ENCODE data around the gene C1S.
"Not testable (repeated sequence)": the region's sequence is repeated elsewhere in the genome, so short reads cannot be mapped to it uniquely, and the experiment has no call there.

Gene C1S

DNA sequence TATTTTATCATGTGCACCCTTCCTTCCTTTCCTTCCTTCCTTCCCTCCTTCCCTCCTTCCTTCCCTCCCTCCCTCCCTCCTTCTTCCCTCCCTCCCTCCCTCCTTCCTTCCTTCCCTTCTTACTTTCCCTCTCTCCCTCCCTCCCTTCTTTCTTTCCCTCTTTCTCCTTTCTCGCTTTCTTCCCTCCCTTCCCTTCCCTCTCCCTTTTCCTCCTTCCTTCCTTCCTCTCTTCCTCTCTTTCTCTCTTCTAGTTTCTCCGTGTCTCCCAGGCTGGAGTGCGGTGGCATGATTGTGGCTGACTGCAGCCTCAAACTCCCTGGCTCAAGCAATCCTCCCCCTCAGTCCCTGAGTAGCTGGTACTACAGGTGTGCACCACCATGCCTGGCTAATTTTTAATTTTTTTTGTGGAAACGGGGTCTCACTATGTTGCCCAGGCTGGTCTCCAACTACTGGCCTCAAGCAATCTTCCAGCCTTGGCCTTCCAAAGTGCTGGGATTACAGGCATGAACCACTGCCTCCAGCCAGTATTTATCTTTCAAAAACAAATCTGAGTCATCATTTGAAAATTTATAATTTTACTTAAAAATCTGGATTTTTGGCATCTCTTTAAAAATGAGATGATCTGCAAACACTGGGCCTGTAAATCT, 40.7 kb downstream of the C1S start:
- TF ChIP-seq, protein P1, sequence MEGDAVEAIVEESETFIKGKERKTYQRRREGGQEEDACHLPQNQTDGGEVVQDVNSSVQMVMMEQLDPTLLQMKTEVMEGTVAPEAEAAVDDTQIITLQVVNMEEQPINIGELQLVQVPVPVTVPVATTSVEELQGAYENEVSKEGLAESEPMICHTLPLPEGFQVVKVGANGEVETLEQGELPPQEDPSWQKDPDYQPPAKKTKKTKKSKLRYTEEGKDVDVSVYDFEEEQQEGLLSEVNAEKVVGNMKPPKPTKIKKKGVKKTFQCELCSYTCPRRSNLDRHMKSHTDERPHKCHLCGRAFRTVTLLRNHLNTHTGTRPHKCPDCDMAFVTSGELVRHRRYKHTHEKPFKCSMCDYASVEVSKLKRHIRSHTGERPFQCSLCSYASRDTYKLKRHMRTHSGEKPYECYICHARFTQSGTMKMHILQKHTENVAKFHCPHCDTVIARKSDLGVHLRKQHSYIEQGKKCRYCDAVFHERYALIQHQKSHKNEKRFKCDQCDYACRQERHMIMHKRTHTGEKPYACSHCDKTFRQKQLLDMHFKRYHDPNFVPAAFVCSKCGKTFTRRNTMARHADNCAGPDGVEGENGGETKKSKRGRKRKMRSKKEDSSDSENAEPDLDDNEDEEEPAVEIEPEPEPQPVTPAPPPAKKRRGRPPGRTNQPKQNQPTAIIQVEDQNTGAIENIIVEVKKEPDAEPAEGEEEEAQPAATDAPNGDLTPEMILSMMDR (IDR thresholded peaks at IDR 0.05; ENCODE audit: low read depth, low read length, missing control alignments), result no peak
- no peak overlapping the region for H3K4me3 ChIP-seq (replicated peaks; ENCODE audit: low read depth, low read length)
- no peak for DNase-seq (ENCODE audit: extremely low read depth, low read depth)

DNA sequence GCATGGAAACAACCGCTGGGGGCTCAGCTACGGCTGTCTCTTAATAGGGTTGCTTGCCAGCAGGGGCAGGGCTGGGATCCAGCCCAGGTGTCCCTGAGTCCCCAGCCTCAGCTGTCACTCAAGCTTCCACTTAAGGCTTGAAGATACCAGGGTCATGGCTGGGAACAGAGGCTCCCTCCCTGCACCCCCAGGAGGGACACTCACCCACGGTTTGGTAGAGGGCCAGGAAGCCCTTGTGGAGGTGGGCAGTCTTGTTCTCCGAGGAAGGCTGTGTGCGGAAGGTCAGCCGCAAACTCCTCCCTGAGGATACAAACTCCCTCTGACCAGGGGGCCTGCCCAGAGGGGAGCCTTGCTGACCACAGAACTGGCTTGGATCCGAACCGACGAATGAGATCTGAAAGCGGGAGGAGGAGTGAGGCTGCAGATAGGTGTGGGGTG, 41.2 kb downstream of the C1S start:
- no peak overlapping the region for H3K4me3 ChIP-seq (replicated peaks; ENCODE audit: low read depth, low read length)
- TF ChIP-seq, protein P1 (IDR thresholded peaks at IDR 0.05; ENCODE audit: low read depth, low read length, missing control alignments), result no peak
- no peak for DNase-seq (ENCODE audit: extremely low read depth, low read depth)

DNA sequence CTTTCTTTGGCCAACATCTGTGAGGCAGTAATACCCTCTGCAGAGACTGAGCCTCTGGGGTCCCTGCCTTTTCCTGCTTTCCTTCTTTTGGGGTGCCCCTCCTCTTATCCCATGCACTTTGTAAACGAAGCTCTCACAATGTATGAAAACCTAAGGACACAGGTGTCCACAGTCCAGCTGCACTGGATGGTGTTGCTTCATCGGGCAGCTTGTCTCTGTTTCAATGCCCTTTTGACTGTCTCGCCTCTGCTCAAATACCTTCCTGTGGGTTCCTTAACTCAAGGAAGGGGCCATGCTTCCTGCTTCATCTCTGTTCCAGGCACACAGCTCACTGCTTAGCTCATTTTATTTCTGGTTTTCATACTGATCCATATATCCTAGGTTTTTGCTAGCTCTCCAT, 42.1 kb downstream of the C1S start:
- TF ChIP-seq, protein P1 (IDR thresholded peaks at IDR 0.05; ENCODE audit: low read depth, low read length, missing control alignments), result no peak
- no peak overlapping the region for H3K4me3 ChIP-seq (replicated peaks; ENCODE audit: low read depth, low read length)
- no peak for DNase-seq (ENCODE audit: extremely low read depth, low read depth)

DNA sequence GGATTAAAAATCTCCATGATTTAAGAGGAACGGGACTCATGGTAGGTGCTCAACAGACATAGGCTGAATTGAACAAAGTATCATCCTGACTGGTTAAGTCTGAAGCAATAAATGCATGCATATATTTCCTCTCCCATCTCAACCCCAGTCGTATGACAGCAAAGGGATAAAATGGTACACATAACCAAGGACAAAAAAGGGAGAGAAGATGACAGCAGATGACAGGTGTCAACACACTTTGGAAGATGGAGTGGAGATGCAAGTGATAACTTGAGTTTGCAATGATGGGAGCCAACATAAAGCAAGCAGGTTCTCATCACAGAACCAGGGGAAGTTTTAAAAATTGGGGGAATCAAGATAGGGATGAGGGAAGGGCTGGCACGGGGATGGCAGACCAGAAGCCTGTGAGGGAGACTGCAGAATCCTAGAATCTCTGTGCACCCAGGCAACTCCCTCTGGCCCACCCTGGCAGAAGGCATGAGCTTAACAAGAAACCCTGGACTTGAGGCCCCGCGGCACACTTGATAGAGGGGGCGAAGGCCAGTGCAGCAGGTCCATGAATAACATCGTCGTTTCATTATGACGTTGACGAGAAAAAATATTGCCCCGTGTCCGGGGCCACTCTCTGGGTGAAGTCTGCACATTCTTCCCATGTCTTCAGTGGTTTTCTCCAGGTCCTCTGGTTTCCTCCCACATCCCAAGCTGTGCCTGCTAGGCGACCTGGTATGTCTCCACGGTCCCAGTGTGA, 43.5 kb downstream of the C1S start:
- DNase-seq (ENCODE audit: extremely low read depth, low read depth), result no peak
- no peak overlapping the region for H3K4me3 ChIP-seq (replicated peaks; ENCODE audit: low read depth, low read length)
- TF ChIP-seq, protein P1 (IDR thresholded peaks at IDR 0.05; ENCODE audit: low read depth, low read length, missing control alignments), result no peak

DNA sequence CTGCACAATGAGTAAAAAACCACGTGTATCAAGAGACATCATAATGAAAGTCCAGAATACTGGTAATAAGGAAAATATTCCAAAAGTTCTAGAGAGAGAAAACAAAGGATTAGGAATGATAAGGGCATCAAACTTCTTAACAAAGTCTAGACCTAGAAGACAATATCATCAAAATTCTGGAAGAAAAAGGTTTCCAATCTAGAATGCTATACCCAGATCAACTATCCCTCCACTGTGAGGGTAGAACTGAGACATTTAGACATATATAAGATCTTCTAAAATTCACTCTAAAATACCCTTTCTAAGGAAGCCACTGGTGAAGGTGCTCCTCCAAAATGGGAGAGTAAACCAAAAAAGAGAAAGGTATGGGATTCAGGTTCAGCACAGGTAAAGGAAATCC, 45.6 kb downstream of the C1S start:
- no peak overlapping the region for H3K4me3 ChIP-seq (replicated peaks; ENCODE audit: low read depth, low read length)
- TF ChIP-seq, protein P1 (IDR thresholded peaks at IDR 0.05; ENCODE audit: low read depth, low read length, missing control alignments), result no peak

DNA sequence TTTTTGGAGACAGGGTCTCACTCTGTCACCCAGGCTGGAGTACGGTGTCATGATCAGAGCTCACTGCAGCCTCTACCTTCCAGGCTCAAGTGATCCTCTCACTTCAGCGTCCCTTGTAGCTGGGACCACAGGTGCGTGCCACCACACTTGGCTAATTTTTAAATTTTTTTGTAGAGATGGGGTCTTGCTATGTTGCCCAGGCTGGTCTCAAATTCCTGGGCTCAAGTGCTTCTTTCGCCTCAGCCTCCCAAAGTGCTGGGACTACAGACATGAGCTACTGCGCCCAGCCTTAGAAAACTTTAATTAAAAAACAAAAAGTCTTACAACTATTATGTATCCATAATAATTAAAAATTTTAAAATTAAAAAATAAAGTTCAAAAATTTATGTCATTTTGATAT, 46.7 kb downstream of the C1S start:
- peak overlapping the region; percentile 72; the same call in 1 of the 2 replicates for H3K4me3 ChIP-seq (replicated peaks; ENCODE audit: low read depth, low read length)
- DNase-seq (ENCODE audit: extremely low read depth, low read depth), result not testable (repeated sequence)

More for the DNA sequence above, 45.6 kb downstream of the C1S start:
- no peak for DNase-seq (ENCODE audit: extremely low read depth, low read depth)

DNA sequence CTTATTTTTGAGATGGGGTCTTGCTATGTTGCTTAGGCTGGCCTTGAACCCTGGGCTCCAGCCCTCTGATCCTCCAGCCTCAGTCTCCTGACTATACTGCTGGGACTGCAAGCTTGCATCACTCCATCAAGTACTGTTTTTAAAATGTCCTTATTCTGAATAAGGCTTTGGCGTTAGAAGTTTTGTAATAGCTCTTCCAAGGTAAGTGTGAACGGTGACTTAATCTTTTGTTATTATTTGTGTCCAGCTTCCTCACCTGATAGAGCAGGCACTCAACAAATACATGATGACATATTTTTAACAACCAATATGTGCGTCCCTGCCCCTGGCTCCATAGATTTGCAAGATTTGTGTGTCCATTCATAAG, 47.1 kb downstream of the C1S start:
- peak overlapping the region; percentile 72 for H3K4me3 ChIP-seq (replicated peaks; ENCODE audit: low read depth, low read length)
- TF ChIP-seq, protein P1 (IDR thresholded peaks at IDR 0.05; ENCODE audit: low read depth, low read length, missing control alignments), result no peak
- DNase-seq (ENCODE audit: extremely low read depth, low read depth), result no peak

Data from HFF-Myc (cell line).